HepG2 (cell line): Measurements from ENCODE around the gene ARGLU1. TPM values are rescaled to one million over a fixed set of nuclear protein-coding genes. Genes with fewer than 3 reads are reported as not detected.

Source experiments
- ATAC-seq: fragments of 200-7000 bp; cut with Tn5 transposase; 3 replicates; pipeline ENCODE4 v1.9.1; 2020; ENCODE audit warnings: mild to moderate bottlenecking, moderate library complexity
- BruUV-seq: library from RNA; stranded (reverse); fragments of 400-500 nt; replicated peaks from 2 replicates; lab custom pipeline; 2021; lab: Mats Ljungman, UMichigan
- CTCF ChIA-PET: fragments of 300-600 bp; formaldehyde crosslinking; extraction: SDS; loops from one replicate; lab custom pipeline; 2021; ENCODE audit warnings: low total read pairs, inconsistent platforms, low intra/inter-chr PET ratio; lab: Yijun Ruan, JAX
- POLR2A ChIA-PET: fragments of 350-600 bp; sonication (Branson Sonifier 250); formaldehyde crosslinking; loops from one replicate; lab custom pipeline; 2020; ENCODE audit warnings: antibody characterized with exemption, inconsistent platforms; lab: Yijun Ruan, JAX
- DNase-seq: peaks from one replicate; pipeline ENCODE4 v3.0.0-alpha.2; 2015; ENCODE audit warnings: low spot score
- FAIRE-seq: peaks from 3 replicates; lab custom pipeline; 2011; peaks lifted over from hg19 to GRCh38; lab: Jason Lieb, UNC
- H2AFZ ChIP-seq: one replicate; pipeline ENCODE4 v1.6.1; 2011; ENCODE audit warnings: low read length, inconsistent platforms
- H3K27ac ChIP-seq: fragments of 300-600 bp; 3 replicates; pipeline ENCODE4 v1.8.0; 2011; ENCODE audit warnings: mixed run types, mild to moderate bottlenecking, mixed read lengths, low read length, inconsistent platforms; ENCODE audit not compliant: insufficient read depth; ENCODE audit errors: extremely low read length
- H3K27me3 ChIP-seq, 2 experiments: fragments of 200-600 bp in 1 of 2; 2 replicates in 1 of 2; 3 replicates in 1 of 2; pipeline versions ENCODE4 v1.6.0 to v1.8.0; 2011; ENCODE audit warnings: low read length in 2 of 2, mild to moderate bottlenecking in 2 of 2, moderate library complexity in 2 of 2, inconsistent platforms in 1 of 2; ENCODE audit not compliant: insufficient read depth in 2 of 2, control insufficient read depth in 1 of 2
- H3K36me3 ChIP-seq, 2 experiments: fragments of 200-600 bp in 1 of 2; replicated peaks in 1 of 2; 2 replicates in 1 of 2; 3 replicates in 1 of 2; pipeline versions ENCODE4 v1.5.1 to v1.8.0; 2011; ENCODE audit warnings: low read length in 2 of 2, inconsistent platforms in 1 of 2; ENCODE audit not compliant: insufficient read depth in 2 of 2, control insufficient read depth in 1 of 2
- H3K4me1 ChIP-seq: 2 replicates; pipeline ENCODE4 v1.5.1; 2012; ENCODE audit warnings: low read length, inconsistent platforms; ENCODE audit not compliant: insufficient read depth
- H3K4me2 ChIP-seq: 2 replicates; pipeline ENCODE4 v1.6.0; 2011; ENCODE audit warnings: low read depth, low read length, inconsistent platforms
- H3K4me3 ChIP-seq, 3 experiments: fragments of 200-600 bp in 1 of 3; sonication (generic), shearing (Covaris generic) in 1 of 3; replicated peaks in 1 of 3; 2 replicates each; pipeline ENCODE4 v1.5.1; 2011 to 2016; ENCODE audit warnings: low read length in 3 of 3, inconsistent platforms in 2 of 3, low read depth in 2 of 3, mild to moderate bottlenecking in 2 of 3, control low read depth in 1 of 3, mixed read lengths in 1 of 3; ENCODE audit not compliant: insufficient read depth in 1 of 3
- H3K79me2 ChIP-seq: one replicate; pipeline ENCODE4 v1.6.1; 2011; ENCODE audit warnings: low read length, inconsistent platforms; ENCODE audit not compliant: insufficient read depth
- H3K9ac ChIP-seq: 2 replicates; pipeline ENCODE4 v1.6.0; 2011; ENCODE audit warnings: mild to moderate bottlenecking, low read depth, low read length, inconsistent platforms; ENCODE audit not compliant: insufficient read depth
- H3K9me3 ChIP-seq: 2 replicates; pipeline ENCODE4 v1.5.1; 2012; ENCODE audit warnings: mild to moderate bottlenecking, low read length
- H4K20me1 ChIP-seq: 2 replicates; pipeline ENCODE4 v1.6.0; 2011; ENCODE audit warnings: inconsistent platforms, mild to moderate bottlenecking, low read length, moderate library complexity; ENCODE audit not compliant: insufficient read depth
- REPIN1 ChIP-seq: sonication (generic); formaldehyde crosslinking; IDR thresholded peaks from 2 replicates; pipeline ENCODE4 v1.8.0; 2022; ENCODE audit warnings: missing genetic modification reagents, low read depth, mild to moderate bottlenecking, borderline replicate concordance
- RERE ChIP-seq: IDR thresholded peaks from 2 replicates; pipeline ENCODE4 v1.6.1; 2016; ENCODE audit warnings: low read depth, missing genetic modification reagents, missing compliant biosample characterization
- ZBTB3 ChIP-seq: sonication (generic); formaldehyde crosslinking; IDR thresholded peaks from 2 replicates; pipeline ENCODE4 v1.4.0; 2020; ENCODE audit warnings: low read depth, mild to moderate bottlenecking, moderate library complexity, missing genetic modification reagents, borderline replicate concordance
- ZBTB33 ChIP-seq: sonication (generic); formaldehyde crosslinking; IDR thresholded peaks from 2 replicates; pipeline ENCODE4 v1.4.0; 2020; ENCODE audit warnings: missing genetic modification reagents
- ZNF44 ChIP-seq: sonication (generic); formaldehyde crosslinking; IDR thresholded peaks from 2 replicates; pipeline ENCODE4 v1.5.1; 2020; ENCODE audit warnings: mild to moderate bottlenecking, missing genetic modification reagents
- ZNF646 ChIP-seq: sonication (generic); formaldehyde crosslinking; IDR thresholded peaks from 2 replicates; pipeline ENCODE4 v1.9.0; 2021; ENCODE audit warnings: mild to moderate bottlenecking, missing genetic modification reagents
- WGBS: methylation state at CpG from one replicate; pipeline ENCODE4 v1.1.6; 2017; ENCODE audit warnings: low lambda C conversion rate; 5-methylcytosine and 5-hydroxymethylcytosine counted together
- in situ Hi-C: cut with HindIII; loops from 2 replicates; pipeline ENCODE4 v1.10.0; 2017; ENCODE audit warnings: low pct_unique_long_range_greater_than_20kb; ENCODE audit not compliant: extremely low pct_ligation_motif_present
- intact Hi-C: fragments of 100-400 bp; cut with micrococcal nuclease; formaldehyde crosslinking; loops from one replicate; pipeline ENCODE4 v1.10.0; 2022; ENCODE audit not compliant: unreplicated experiment
- polyA plus RNA-seq, 8 experiments: library from polyadenylated mRNA; depleted of rRNA in 3 of 8; stranded (reverse) in 7 of 8; unstranded in 1 of 8; fragments of >200 nt; fragmentation: Illumina TruSeq in 4 of 8; extraction: Trizol in 4 of 8; gene quantifications; 2 replicates each; pipeline versions ENCODE4 v1.2.1 to v1.2.3, GENCODE V29; 2011 to 2016; ENCODE audit warnings: low read depth in 4 of 8, missing spikeins in 1 of 8, mixed read lengths in 1 of 8; ENCODE audit not compliant: insufficient read depth in 1 of 8
- total RNA-seq, 5 experiments: library from RNA; depleted of rRNA; stranded (reverse); fragments of >200 nt; fragmentation: Illumina TruSeq; extraction: Trizol; gene quantifications; 2 replicates each; pipeline ENCODE4 v1.2.3, GENCODE V29; 2016; ENCODE audit warnings: low read depth in 1 of 5

The ARGLU1 gene
- total and polyA plus RNA-seq, 2 of the 13 experiments (the other 11 are each of a cell fraction or from before 2014, with no cell fraction given) = 47.1 to 70.6 TPM

GRCh38 chr13:106560821-106561220, 7.1 kb downstream of the ARGLU1 start:
- intact Hi-C loops (loop anchor here (10.0 kb wide), 1 partner anchor 114 kb away; no protein-coding TSS in a partner anchor), in situ Hi-C loops (no loop called here)
- no peak overlapping the region for H2AFZ ChIP-seq
- DNase-seq (no peak), FAIRE-seq (no peak), ATAC-seq (no peak)
- no peak overlapping the region for H3K9ac ChIP-seq
- H3K4me3 ChIP-seq = no peak overlapping the region
- no TSS peak for BruUV-seq
- TF ChIP-seq ZBTB3 (CRISPR knock-in tag) (no peak), ZNF44 (CRISPR knock-in tag) (no peak), ZNF646 (CRISPR knock-in tag) (no peak), ZBTB33 (CRISPR knock-in tag) (no peak), REPIN1 (CRISPR knock-in tag) (no peak), RERE (no peak)
- peaks cover 89% of the 10 kb centered on the region for H3K79me2 ChIP-seq
- H3K36me3 ChIP-seq = peaks cover 10 to 31% of the 10 kb centered on the region in 2 experiments
- H3K27ac ChIP-seq = no peak overlapping the region
- H3K27me3 ChIP-seq = no peaks in the 10 kb centered on the region
- no peak overlapping the region for H3K4me2 ChIP-seq
- no peaks in the 10 kb centered on the region for H3K9me3 ChIP-seq
- peaks cover 33% of the 10 kb centered on the region for H3K4me1 ChIP-seq
- ChIA-PET POLR2A (no interaction called here), CTCF (no interaction called here)
- WGBS = 81% methylated on average over 1 of the region's 1 CpG
- H4K20me1 ChIP-seq = peaks cover 62% of the 10 kb centered on the region
